CD4-positive, alpha-beta T cell treated with Interleukin-15 for 4 hours (primary cell): Measurements from ENCODE around the gene PADI3.

ENCODE experiments used
- DNase-seq: peaks from one replicate; pipeline ENCODE4 v3.0.0-alpha.2; 2020; ENCODE audit warnings: low spot score

The PADI3 gene

GRCh38 chr1:17272646-17273045 lies 23.7 kb downstream of the PADI3 start:
- no peak for DNase-seq

- no peak for DNase-seq
These were observed 24.2 kb downstream of the PADI3 start for GRCh38 chr1:17273096-17273495.

DNA sequence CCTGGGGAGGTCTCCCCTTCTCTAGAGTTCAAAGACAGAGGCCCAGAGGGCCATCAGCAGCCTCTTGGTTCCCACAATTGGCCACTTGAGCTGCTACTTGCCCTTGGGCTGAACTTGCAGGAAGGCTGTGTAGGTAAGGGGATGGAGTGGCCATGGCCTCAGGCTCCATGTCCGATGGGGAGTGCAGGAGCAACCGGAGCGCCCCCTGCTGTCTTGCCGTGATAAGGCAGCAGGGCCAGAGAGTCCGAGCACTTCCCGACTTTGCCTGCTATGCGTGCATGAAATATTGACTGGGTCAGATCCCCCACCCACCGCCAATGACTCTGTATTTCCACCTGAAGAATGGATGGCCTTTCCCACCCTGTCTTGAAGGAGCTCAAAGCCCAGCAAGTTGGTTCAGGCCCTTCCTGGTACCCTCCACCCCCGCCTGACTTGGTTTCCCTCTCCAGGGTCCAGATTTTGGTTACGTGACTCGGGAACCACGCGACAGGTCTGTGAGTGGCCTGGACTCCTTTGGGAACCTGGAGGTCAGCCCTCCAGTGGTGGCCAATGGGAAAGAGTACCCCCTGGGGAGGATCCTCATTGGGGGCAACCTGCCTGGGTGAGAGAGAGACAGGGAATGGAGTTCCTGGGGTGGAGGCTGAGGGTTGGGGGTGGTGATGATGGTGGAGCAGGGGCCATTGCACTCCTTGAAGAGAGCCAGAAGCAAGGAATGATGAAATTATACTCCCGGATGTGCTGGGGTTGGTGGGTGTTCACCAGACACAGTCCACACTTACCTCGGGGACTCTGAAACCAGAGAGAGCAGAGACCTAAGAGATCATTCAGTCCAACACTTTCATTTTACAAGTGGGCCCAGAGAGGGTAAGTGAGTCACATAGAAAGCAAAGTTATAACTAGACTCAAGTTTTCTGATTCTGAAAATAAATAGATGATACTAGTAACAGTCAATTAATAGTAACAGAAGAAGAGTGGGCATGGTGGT lies 25.6 kb downstream of the PADI3 start:
- peak; percentile 16 for DNase-seq

GRCh38 chr1:17276568-17276967 lies 27.7 kb downstream of the PADI3 start:
- DNase-seq: no peak

DNA sequence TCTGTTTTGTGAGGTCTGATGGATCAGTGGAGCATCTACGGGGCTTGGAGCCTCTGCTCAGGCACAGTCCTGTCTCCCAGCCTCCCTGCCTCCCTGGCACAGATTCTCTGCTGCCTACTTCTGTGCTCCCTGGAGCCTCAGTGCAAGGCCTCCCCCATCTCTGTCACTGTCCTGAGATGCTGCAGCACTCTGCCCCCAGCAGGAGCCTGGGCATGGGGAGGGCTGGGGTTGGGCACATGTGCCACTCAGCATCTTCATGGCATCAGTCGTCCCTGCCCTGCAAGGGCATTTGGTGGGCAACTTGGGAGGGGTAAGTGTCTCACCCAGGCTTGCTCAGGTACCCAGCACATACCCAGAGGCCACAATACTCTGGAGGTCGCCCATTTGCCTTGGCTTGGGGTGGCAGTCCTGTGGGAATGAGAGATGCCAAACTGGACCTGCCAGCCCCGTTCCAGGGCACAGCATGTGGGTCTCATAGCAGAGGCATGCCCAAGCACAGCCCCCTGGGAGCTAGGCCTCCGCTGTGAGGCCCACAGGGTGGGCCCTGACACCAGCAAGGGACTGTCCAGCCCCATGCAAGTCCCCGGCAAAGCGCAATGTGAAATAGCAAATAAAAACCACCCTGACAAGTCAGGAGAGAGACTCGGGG lies 28.7 kb downstream of the PADI3 start:
- DNase-seq: no peak

DNA sequence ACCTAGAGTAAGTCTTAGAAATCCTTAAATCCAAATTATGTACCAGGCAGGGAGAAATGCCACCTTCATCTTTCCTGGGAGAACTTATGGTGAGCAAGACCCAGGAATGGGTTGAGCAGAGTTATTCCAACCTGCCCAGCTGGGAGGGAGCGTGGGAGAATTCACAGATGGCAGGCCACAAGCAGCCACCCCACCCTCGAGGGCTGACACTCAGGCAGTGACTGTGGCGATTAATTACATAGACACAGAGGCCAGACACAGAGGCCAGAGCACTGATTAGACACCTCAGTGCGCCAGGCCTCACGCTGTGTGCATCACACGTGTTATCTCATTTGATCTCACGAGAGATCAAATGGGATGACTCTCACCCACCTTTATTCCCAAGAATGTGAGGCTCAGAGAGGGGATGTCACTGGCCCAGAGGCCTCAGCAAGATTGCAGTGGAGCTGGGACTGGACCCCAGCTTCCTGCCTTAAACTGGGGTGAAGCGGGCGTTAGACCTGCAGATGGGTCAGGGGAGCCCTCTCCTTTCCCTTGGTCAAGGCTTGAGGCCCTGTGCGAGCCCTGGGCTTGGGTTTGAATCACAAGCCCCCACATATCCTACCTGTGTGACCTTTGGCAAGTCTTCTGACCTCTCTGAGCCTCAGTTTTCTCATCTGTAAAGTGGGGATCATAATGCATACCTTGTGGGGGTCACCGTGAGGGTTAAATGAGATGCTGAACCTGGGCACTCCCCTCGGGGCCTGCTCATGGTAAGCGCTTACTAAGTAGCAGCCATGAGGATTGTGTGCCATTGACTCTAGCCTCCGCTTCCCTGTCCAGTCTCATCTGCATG lies 30.3 kb downstream of the PADI3 start:
- DNase-seq: no peak

DNA sequence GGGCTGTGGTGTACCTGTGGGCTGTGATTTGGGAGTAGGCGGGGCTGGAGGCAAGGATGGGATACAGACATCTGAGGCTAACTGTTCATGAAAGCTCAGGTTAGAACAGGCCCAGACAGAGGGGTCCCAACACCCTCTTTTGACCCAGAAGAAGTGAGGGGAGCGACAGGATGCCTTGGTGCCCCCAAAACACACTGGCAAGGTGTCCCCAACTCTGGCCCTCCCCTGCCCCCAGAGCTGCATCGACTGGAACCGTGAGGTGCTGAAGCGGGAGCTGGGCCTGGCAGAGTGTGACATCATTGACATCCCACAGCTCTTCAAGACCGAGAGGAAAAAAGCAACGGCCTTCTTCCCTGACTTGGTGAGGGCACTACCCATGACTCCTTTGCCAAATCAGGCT lies 31.5 kb downstream of the PADI3 start:
- DNase-seq: no peak

GRCh38 chr1:17280894-17281293 lies 32.0 kb downstream of the PADI3 start:
- no peak for DNase-seq

DNA sequence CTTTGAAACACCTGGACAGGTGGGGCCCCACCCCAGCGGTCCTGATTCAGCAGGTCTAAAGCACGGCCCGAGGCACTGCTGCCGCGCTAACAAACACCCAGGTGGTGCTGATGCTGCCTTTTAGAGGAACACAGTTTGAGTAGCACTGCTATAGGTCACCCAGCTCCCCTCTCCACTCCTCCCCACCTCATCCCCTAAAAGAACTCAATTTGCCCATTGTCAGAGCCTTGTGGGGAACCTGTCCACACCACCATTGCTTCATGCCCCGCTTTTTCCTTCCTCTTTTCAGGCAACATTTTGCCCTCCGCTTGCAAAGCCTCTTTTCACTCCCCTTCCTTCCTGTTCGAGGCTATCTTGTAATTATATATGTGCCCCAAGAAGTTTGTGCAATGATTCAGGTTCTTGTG lies 32.9 kb downstream of the PADI3 start:
- no peak for DNase-seq

GRCh38 chr1:17282836-17283235 lies 33.9 kb downstream of the PADI3 start:
- no peak for DNase-seq

- DNase-seq: no peak
These were observed 37.7 kb downstream of the PADI3 start for GRCh38 chr1:17286646-17287045.

- no peak for DNase-seq
These were observed 38.4 kb downstream of the PADI3 start for GRCh38 chr1:17287130-17287776.

- DNase-seq: no peak
These were observed 40.8 kb downstream of the PADI3 start for GRCh38 chr1:17289721-17290120.

- DNase-seq: no peak
These were observed 41.7 kb downstream of the PADI3 start for GRCh38 chr1:17290553-17290952.

DNA sequence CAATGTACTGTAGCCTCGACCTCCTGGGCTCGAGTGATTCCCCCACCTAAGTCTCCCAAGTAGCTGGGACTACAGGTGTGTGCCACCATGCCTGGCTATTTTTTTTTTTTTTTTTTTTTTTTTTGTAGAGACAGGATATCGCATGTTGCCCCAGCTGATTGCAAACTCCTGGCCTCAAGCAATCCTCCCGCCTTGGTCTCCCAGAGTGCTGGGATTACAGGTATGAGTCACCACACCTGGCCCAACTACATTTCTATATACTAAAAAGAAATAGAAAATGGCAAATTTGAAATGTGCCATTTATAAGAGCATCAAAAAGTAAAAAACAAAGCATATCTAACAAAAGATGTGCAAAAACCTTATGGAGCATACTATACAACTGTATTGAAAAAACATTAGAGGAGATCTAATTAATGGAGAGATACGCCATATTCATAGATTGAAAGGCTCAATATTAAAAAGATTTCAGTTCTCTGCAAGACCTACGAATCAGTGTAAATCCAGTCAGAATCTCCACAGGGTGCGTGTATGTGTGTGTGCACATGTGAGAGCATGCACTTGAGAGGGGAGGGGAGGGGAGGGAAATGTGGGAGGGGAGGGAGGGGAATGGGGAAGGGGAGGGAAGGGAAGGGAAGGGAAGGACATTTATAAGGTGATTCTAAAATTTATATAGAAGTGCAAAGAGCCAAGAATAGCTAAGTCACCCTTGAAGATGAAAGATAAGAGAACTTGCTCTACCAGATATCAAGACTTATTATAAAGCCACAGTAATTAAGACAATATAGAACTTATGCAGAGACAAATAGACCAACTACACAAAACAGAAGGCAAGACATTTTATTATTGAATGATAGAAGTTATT lies 43.6 kb downstream of the PADI3 start:
- no peak for DNase-seq

- DNase-seq: no peak
These were observed 45.0 kb downstream of the PADI3 start for GRCh38 chr1:17293681-17294425.

DNA sequence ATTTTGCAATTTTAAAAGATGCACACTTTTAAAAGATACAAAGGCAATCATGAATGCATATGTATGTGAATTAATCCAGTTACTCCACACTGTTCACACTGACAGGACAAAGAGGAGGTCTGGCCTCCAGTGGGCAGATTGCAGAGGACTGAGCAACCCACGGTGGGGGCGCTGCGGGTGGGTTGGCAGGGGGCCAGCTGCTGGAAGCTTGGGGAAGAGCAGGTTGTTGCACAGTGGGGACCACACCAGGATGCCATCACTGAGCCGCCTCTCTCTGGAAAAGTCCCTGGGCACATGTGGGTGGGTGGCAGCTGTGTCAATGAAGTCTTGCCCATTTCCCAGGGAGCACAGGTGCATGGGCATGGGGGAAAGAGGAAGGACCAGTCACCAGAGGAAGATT lies 46.4 kb downstream of the PADI3 start:
- no peak for DNase-seq

GRCh38 chr1:17296086-17296485 lies 47.2 kb downstream of the PADI3 start:
- DNase-seq: no peak

- no peak for DNase-seq
These were observed 49.1 kb downstream of the PADI3 start for GRCh38 chr1:17297991-17298390.

GRCh38 chr1:17301767-17302166 lies 52.9 kb downstream of the PADI3 start:
- no peak for DNase-seq
